ENCODE data around the gene TMEM150A.

DNA sequence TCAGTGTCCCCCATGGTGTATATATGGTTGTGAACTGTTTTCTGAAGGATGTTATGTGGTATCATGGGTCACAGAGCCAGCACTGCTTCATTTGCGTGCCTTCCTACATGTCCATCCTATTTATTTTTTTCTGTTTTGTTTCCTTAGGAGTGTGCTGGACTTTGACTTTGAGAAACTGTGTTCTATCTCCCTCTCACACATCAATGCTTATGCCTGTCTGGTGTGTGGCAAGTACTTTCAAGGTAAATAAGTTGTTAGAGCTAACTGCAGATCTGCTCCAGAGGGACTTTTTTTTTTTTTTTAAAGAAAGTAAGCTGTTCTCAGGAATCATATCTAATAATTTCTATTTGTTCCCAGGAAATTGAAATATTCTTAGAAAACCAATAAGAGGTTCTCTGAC, 18.8 kb upstream of the TMEM150A start:
- TF ChIP-seq, protein P1, sequence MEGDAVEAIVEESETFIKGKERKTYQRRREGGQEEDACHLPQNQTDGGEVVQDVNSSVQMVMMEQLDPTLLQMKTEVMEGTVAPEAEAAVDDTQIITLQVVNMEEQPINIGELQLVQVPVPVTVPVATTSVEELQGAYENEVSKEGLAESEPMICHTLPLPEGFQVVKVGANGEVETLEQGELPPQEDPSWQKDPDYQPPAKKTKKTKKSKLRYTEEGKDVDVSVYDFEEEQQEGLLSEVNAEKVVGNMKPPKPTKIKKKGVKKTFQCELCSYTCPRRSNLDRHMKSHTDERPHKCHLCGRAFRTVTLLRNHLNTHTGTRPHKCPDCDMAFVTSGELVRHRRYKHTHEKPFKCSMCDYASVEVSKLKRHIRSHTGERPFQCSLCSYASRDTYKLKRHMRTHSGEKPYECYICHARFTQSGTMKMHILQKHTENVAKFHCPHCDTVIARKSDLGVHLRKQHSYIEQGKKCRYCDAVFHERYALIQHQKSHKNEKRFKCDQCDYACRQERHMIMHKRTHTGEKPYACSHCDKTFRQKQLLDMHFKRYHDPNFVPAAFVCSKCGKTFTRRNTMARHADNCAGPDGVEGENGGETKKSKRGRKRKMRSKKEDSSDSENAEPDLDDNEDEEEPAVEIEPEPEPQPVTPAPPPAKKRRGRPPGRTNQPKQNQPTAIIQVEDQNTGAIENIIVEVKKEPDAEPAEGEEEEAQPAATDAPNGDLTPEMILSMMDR (IDR thresholded peaks at IDR 0.05), result no peak
- TF ChIP-seq POLR2A (IDR thresholded peaks at IDR 0.05), result no peak
- TF ChIP-seq POLR2AphosphoS5 (IDR thresholded peaks at IDR 0.05), result no peak
- TF ChIP-seq EP300 (IDR thresholded peaks at IDR 0.05), result no peak

Data from sigmoid colon (tissue), 4 donors.